H1 (cell line): ENCODE measurements around the gene RPUSD1. TPM values are rescaled to one million over a fixed set of nuclear protein-coding genes. Genes with fewer than 3 reads are reported as not detected.

Source experiments
- HDAC2 ChIP-seq, 2 experiments: fragments of 300-600 bp in 1 of 2; sonication (generic) in 1 of 2; IDR thresholded peaks; 2 replicates each; pipeline ENCODE4 v1.6.1; 2011 to 2012; ENCODE audit warnings: low read depth in 2 of 2, low read length in 2 of 2, mild to moderate bottlenecking in 2 of 2, moderate library complexity in 2 of 2, borderline replicate concordance in 1 of 2, inconsistent platforms in 1 of 2
- SP1 ChIP-seq: IDR thresholded peaks from 2 replicates; pipeline ENCODE4 v1.6.1; 2011; ENCODE audit warnings: low read depth, low read length
- polyA plus RNA-seq, 7 experiments: library from polyadenylated mRNA; depleted of rRNA in 3 of 7; stranded (reverse) in 5 of 7; unstranded in 2 of 7; fragments of >200 nt in 5 of 7; fragments of 200-250 nt in 2 of 7; gene quantifications; 1 replicate in 5 of 7; 2 replicates in 1 of 7; 4 replicates in 1 of 7; pipeline versions ENCODE4 v1.2.1 to v1.2.3, GENCODE V29; 2011 to 2013; ENCODE audit warnings: missing spikeins in 2 of 7, mixed read lengths in 2 of 7
- total RNA-seq: library from RNA; stranded (reverse); fragmentation: NEBNext Ultra II Directional; extraction: Animal tissue kit (Norgen Biotek cat#: 25700); gene quantifications from 2 replicates; pipeline ENCODE4 v1.2.1, GENCODE V29; 2021
- TF ChIP-seq, protein P1 (sequence below): fragments of 300-600 bp; sonication (generic); IDR thresholded peaks from 2 replicates; pipeline ENCODE4 v1.7.1; 2012; ENCODE audit warnings: low read length, moderate library complexity, mild to moderate bottlenecking, inconsistent platforms; ENCODE audit not compliant: insufficient replicate concordance

Gene RPUSD1
- total and polyA plus RNA-seq, 2 of the 8 experiments (the other 6 are each of a cell fraction or from before 2014, with no cell fraction given): 32.2 to 61.8 TPM

- TF ChIP-seq, protein P1, sequence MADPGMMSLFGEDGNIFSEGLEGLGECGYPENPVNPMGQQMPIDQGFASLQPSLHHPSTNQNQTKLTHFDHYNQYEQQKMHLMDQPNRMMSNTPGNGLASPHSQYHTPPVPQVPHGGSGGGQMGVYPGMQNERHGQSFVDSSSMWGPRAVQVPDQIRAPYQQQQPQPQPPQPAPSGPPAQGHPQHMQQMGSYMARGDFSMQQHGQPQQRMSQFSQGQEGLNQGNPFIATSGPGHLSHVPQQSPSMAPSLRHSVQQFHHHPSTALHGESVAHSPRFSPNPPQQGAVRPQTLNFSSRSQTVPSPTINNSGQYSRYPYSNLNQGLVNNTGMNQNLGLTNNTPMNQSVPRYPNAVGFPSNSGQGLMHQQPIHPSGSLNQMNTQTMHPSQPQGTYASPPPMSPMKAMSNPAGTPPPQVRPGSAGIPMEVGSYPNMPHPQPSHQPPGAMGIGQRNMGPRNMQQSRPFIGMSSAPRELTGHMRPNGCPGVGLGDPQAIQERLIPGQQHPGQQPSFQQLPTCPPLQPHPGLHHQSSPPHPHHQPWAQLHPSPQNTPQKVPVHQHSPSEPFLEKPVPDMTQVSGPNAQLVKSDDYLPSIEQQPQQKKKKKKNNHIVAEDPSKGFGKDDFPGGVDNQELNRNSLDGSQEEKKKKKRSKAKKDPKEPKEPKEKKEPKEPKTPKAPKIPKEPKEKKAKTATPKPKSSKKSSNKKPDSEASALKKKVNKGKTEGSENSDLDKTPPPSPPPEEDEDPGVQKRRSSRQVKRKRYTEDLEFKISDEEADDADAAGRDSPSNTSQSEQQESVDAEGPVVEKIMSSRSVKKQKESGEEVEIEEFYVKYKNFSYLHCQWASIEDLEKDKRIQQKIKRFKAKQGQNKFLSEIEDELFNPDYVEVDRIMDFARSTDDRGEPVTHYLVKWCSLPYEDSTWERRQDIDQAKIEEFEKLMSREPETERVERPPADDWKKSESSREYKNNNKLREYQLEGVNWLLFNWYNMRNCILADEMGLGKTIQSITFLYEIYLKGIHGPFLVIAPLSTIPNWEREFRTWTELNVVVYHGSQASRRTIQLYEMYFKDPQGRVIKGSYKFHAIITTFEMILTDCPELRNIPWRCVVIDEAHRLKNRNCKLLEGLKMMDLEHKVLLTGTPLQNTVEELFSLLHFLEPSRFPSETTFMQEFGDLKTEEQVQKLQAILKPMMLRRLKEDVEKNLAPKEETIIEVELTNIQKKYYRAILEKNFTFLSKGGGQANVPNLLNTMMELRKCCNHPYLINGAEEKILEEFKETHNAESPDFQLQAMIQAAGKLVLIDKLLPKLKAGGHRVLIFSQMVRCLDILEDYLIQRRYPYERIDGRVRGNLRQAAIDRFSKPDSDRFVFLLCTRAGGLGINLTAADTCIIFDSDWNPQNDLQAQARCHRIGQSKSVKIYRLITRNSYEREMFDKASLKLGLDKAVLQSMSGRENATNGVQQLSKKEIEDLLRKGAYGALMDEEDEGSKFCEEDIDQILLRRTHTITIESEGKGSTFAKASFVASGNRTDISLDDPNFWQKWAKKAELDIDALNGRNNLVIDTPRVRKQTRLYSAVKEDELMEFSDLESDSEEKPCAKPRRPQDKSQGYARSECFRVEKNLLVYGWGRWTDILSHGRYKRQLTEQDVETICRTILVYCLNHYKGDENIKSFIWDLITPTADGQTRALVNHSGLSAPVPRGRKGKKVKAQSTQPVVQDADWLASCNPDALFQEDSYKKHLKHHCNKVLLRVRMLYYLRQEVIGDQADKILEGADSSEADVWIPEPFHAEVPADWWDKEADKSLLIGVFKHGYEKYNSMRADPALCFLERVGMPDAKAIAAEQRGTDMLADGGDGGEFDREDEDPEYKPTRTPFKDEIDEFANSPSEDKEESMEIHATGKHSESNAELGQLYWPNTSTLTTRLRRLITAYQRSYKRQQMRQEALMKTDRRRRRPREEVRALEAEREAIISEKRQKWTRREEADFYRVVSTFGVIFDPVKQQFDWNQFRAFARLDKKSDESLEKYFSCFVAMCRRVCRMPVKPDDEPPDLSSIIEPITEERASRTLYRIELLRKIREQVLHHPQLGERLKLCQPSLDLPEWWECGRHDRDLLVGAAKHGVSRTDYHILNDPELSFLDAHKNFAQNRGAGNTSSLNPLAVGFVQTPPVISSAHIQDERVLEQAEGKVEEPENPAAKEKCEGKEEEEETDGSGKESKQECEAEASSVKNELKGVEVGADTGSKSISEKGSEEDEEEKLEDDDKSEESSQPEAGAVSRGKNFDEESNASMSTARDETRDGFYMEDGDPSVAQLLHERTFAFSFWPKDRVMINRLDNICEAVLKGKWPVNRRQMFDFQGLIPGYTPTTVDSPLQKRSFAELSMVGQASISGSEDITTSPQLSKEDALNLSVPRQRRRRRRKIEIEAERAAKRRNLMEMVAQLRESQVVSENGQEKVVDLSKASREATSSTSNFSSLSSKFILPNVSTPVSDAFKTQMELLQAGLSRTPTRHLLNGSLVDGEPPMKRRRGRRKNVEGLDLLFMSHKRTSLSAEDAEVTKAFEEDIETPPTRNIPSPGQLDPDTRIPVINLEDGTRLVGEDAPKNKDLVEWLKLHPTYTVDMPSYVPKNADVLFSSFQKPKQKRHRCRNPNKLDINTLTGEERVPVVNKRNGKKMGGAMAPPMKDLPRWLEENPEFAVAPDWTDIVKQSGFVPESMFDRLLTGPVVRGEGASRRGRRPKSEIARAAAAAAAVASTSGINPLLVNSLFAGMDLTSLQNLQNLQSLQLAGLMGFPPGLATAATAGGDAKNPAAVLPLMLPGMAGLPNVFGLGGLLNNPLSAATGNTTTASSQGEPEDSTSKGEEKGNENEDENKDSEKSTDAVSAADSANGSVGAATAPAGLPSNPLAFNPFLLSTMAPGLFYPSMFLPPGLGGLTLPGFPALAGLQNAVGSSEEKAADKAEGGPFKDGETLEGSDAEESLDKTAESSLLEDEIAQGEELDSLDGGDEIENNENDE: no peak
- no peak for TF ChIP-seq SP1
- TF ChIP-seq HDAC2 (IDR thresholded peaks at IDR 0.05; ENCODE audit: borderline replicate concordance in 1 of 2, low read depth in 2 of 2, low read length in 2 of 2): no peak
Observed at GRCh38 chr16:763369-764183, 24.6 kb downstream of the RPUSD1 start (continued).
